WI38 (cell line): Measurements from ENCODE around the gene ATP7A.
"Not testable (repeated sequence)": the region's sequence is repeated elsewhere in the genome, so short reads cannot be mapped to it uniquely, and the experiment has no call there.

Experiments used
- H3K4me3 ChIP-seq: 2 replicates; pipeline ENCODE4 v1.5.1; 2011; ENCODE audit warnings: low read depth, mild to moderate bottlenecking, control low read depth, low read length
- TF ChIP-seq, protein P1 (sequence below): IDR thresholded peaks from 2 replicates; pipeline ENCODE4 v1.5.1; 2012; ENCODE audit warnings: low read depth, mild to moderate bottlenecking, control low read depth, low read length

ATP7A gene

DNA sequence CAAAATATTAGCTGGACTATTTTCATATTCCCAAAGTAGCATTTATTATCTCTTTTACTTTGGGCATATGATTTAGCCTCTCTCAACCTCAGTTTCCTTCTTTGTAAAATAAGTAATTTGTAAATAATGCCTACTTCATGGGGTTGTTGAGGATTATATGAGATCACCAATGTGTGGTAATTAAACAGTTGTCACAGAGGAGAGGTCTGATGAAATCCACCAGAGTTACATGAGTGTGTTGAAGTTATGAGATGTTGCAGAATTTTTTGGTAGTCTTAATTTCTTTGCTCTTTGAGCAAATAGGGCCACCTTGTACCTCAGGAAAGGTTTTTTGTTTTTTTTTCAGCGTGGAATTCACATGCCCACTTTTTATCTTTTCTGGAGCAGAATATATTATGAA lies 9.8 kb upstream of the ATP7A start:
- TF ChIP-seq, protein P1, sequence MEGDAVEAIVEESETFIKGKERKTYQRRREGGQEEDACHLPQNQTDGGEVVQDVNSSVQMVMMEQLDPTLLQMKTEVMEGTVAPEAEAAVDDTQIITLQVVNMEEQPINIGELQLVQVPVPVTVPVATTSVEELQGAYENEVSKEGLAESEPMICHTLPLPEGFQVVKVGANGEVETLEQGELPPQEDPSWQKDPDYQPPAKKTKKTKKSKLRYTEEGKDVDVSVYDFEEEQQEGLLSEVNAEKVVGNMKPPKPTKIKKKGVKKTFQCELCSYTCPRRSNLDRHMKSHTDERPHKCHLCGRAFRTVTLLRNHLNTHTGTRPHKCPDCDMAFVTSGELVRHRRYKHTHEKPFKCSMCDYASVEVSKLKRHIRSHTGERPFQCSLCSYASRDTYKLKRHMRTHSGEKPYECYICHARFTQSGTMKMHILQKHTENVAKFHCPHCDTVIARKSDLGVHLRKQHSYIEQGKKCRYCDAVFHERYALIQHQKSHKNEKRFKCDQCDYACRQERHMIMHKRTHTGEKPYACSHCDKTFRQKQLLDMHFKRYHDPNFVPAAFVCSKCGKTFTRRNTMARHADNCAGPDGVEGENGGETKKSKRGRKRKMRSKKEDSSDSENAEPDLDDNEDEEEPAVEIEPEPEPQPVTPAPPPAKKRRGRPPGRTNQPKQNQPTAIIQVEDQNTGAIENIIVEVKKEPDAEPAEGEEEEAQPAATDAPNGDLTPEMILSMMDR: no peak
- peak overlapping the region; percentile 68 for H3K4me3 ChIP-seq

GRCh38 chrX:77901506-77901905 lies 9.0 kb upstream of the ATP7A start:
- TF ChIP-seq, protein P1: no peak
- H3K4me3 ChIP-seq: no peak overlapping the region

GRCh38 chrX:77917294-77917933 lies 6.9 kb downstream of the ATP7A start:
- H3K4me3 ChIP-seq: no peak overlapping the region
- TF ChIP-seq, protein P1: no peak

GRCh38 chrX:77918568-77918967 lies 8.1 kb downstream of the ATP7A start:
- TF ChIP-seq, protein P1: no peak
- H3K4me3 ChIP-seq: no peak overlapping the region

- not testable (repeated sequence) for H3K4me3 ChIP-seq
Measured at GRCh38 chrX:77919370-77919769, 8.9 kb downstream of the ATP7A start.

DNA sequence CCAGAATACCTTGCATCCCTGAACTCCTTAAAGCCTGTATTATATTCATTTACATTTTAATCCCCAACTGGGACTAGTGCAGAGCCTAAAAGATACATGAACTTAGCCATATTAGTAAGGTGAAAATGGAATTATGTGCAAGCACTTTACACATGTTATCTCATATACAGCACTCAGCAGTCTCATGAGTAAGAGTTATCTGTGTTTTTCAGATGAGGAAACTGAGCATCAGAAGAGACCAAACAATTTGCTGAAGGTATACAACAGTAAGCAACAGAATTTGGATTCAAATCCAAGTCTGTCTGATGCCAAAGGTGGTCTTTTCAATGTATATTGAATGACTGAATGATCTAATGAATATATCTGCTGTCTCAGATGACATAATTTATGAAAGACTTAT lies 12.3 kb downstream of the ATP7A start:
- TF ChIP-seq, protein P1: no peak
- no peak overlapping the region for H3K4me3 ChIP-seq

GRCh38 chrX:77924320-77924859 lies 13.9 kb downstream of the ATP7A start:
- no peak overlapping the region for H3K4me3 ChIP-seq
- TF ChIP-seq, protein P1: no peak

DNA sequence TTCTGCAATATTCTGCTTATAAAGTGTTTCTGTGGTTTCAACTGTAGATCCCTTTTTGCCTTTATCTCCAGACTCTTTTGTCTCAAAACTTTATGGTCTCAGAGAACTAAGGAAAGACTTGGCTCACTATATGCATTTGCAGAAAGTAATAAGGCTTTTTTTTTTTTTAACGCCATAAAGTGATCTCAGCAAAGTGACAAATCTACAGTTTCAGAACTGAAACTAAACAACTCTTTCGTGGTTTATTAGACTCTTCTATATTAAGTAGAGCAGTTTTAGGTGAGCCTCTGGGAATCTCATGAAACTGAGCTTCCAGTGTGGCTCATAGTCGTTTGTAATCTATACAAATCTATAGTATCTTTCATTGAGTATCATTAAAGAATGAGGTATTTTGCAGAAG lies 15.3 kb downstream of the ATP7A start:
- no peak overlapping the region for H3K4me3 ChIP-seq
- TF ChIP-seq, protein P1: no peak
